K562 (cell line): ENCODE measurements around the gene RCOR2. TPM values are rescaled to one million over a fixed set of nuclear protein-coding genes. Genes with fewer than 3 reads are reported as not detected.

ENCODE experiments used
- FOXK2 ChIP-seq, 2 experiments: fragments of 450-650 bp; IDR thresholded peaks in 1 of 2; conservative IDR thresholded peaks in 1 of 2; 2 replicates each; pipeline ENCODE4 v1.6.1; 2016; ENCODE audit warnings: low read depth in 2 of 2, mild to moderate bottlenecking in 1 of 2
- HNRNPH1 ChIP-seq: fragments of 200-400 bp; formaldehyde crosslinking; optimal IDR thresholded peaks from 2 replicates; pipeline ENCODE3; 2017; ENCODE audit warnings: low read depth, mild to moderate bottlenecking, low read length, moderate library complexity
- MAFF ChIP-seq: IDR thresholded peaks from 2 replicates; pipeline ENCODE4 v1.6.1; 2012; ENCODE audit warnings: low read length, improper control_type of control experiment
- NFE2 ChIP-seq: IDR thresholded peaks from 2 replicates; pipeline ENCODE4 v1.6.1; 2014; ENCODE audit warnings: antibody characterized with exemption, low read depth
- PHB2 ChIP-seq: fragments of 450-650 bp; IDR thresholded peaks from 2 replicates; pipeline ENCODE4 v1.6.1; 2017; ENCODE audit warnings: low read depth
- SMARCE1 ChIP-seq: fragments of 450-650 bp; IDR thresholded peaks from 2 replicates; pipeline ENCODE4 v1.7.1; 2016; ENCODE audit warnings: mild to moderate bottlenecking
- ZBTB12 ChIP-seq: fragments of 250-450 bp; sonication (Bioruptor Pico); IDR thresholded peaks from 2 replicates; pipeline ENCODE4 v1.4.0; 2020
- ZNF24 ChIP-seq: fragments of 450-650 bp; IDR thresholded peaks from 2 replicates; pipeline ENCODE4 v1.6.1; 2016
- ZNF507 ChIP-seq: conservative IDR thresholded peaks from 2 replicates; pipeline ENCODE4 v1.6.1; 2017; ENCODE audit warnings: missing genetic modification characterization, missing compliant biosample characterization
- polyA plus RNA-seq, 8 experiments: library from polyadenylated mRNA; depleted of rRNA in 4 of 8; stranded (reverse) in 5 of 8; unstranded in 3 of 8; fragments of >200 nt; fragmentation: Nextera tagmentation in 2 of 8; fragmentation: Illumina TruSeq in 1 of 8; extraction: Ambion mirVana in 2 of 8; extraction: Trizol in 1 of 8; gene quantifications; 2 replicates each; pipeline versions ENCODE4 v1.2.1 to v1.2.3, GENCODE V29; 2011 to 2014; ENCODE audit warnings: inconsistent platforms in 1 of 8, missing spikeins in 1 of 8
- total RNA-seq, 7 experiments: library from RNA; depleted of rRNA in 6 of 7; stranded (reverse); fragments of >200 nt in 6 of 7; fragmentation: Illumina TruSeq in 2 of 7; extraction: Trizol in 2 of 7; gene quantifications; 2 replicates each; pipeline versions ENCODE4 v1.2.1 to v1.2.3, GENCODE V29; 2011 to 2021; ENCODE audit warnings: low replicate concordance in 1 of 7
- TF ChIP-seq, protein P1 (sequence below): IDR thresholded peaks from 2 replicates; pipeline ENCODE4 v1.6.1; 2011; ENCODE audit warnings: borderline replicate concordance, low read depth, mild to moderate bottlenecking, moderate library complexity, low read length; ENCODE audit not compliant: insufficient read depth, poor library complexity, severe bottlenecking
- TF ChIP-seq, protein P2 (sequence below), 2 experiments: fragments of 450-650 bp in 1 of 2; sonication (generic) in 1 of 2; formaldehyde crosslinking in 1 of 2; IDR thresholded peaks; 2 replicates each; pipeline versions ENCODE4 v1.7.1 to v1.9.0; 2016 to 2022; ENCODE audit warnings: inconsistent platforms in 1 of 2, mild to moderate bottlenecking in 1 of 2, missing genetic modification reagents in 1 of 2

Gene RCOR2
- total and polyA plus RNA-seq, 9 of the 15 experiments (the other 6 are each of a cell fraction or from before 2014, with no cell fraction given), result 0.04 to 6.5 (median 2.5) TPM; not detected in 1

DNA sequence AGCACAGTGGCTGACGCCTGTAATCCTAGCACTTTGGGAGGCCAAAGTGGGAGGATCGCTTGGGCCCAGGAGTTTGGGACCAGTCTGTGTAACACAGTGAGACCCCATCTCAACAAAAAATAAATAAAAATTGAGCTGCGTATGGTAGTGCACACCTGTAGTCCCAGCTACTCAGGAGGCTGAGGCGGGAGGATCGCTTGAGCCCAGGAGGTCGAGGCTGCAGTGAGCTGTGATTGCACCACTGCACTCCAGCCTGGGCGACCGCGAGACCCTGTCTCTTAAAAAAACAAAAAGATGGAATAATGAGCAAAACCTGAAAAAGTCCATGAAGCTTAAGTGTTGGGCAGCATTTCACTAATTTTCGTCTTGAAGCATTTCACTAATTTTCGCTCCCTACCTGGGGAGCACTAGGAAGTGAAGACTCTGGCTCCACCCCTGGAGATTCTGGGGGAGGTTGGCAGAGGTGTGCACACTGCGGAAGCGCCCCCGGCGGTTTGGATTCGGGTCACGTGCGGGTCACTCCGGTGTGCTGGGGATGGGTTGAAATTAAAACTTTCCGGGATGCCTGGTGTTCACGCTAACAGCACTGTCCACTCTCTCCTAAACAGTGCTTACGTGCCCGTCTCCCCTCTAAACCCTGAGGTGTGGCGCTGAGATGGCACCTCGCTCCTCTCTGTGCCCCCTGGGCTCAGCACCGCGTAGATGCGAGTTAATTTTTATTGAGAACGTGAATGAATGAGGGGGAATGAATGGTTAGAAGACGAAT is 20.9 kb upstream of the RCOR2 start (continued):
- TF ChIP-seq ZNF507 (no peak), FOXK2 (conservative IDR thresholded peaks at IDR 0.05 in 1 of 2, IDR thresholded peaks at IDR 0.05 in 1 of 2; ENCODE audit: low read depth in 2 of 2) (no peak), NFE2 (no peak), ZNF24 (no peak), PHB2 (no peak), SMARCE1 (peak; percentile 37; the same call in 1 of the 2 replicates), ZBTB12 (CRISPR knock-in tag) (no peak), MAFF (no peak), HNRNPH1 (no peak)
- TF ChIP-seq, protein P1, sequence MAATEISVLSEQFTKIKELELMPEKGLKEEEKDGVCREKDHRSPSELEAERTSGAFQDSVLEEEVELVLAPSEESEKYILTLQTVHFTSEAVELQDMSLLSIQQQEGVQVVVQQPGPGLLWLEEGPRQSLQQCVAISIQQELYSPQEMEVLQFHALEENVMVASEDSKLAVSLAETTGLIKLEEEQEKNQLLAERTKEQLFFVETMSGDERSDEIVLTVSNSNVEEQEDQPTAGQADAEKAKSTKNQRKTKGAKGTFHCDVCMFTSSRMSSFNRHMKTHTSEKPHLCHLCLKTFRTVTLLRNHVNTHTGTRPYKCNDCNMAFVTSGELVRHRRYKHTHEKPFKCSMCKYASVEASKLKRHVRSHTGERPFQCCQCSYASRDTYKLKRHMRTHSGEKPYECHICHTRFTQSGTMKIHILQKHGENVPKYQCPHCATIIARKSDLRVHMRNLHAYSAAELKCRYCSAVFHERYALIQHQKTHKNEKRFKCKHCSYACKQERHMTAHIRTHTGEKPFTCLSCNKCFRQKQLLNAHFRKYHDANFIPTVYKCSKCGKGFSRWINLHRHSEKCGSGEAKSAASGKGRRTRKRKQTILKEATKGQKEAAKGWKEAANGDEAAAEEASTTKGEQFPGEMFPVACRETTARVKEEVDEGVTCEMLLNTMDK, result no peak
- TF ChIP-seq, protein P2, sequence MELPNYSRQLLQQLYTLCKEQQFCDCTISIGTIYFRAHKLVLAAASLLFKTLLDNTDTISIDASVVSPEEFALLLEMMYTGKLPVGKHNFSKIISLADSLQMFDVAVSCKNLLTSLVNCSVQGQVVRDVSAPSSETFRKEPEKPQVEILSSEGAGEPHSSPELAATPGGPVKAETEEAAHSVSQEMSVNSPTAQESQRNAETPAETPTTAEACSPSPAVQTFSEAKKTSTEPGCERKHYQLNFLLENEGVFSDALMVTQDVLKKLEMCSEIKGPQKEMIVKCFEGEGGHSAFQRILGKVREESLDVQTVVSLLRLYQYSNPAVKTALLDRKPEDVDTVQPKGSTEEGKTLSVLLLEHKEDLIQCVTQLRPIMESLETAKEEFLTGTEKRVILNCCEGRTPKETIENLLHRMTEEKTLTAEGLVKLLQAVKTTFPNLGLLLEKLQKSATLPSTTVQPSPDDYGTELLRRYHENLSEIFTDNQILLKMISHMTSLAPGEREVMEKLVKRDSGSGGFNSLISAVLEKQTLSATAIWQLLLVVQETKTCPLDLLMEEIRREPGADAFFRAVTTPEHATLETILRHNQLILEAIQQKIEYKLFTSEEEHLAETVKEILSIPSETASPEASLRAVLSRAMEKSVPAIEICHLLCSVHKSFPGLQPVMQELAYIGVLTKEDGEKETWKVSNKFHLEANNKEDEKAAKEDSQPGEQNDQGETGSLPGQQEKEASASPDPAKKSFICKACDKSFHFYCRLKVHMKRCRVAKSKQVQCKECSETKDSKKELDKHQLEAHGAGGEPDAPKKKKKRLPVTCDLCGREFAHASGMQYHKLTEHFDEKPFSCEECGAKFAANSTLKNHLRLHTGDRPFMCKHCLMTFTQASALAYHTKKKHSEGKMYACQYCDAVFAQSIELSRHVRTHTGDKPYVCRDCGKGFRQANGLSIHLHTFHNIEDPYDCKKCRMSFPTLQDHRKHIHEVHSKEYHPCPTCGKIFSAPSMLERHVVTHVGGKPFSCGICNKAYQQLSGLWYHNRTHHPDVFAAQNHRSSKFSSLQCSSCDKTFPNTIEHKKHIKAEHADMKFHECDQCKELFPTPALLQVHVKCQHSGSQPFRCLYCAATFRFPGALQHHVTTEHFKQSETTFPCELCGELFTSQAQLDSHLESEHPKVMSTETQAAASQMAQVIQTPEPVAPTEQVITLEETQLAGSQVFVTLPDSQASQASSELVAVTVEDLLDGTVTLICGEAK (IDR thresholded peaks at IDR 0.05), result 0 out of 2 replicates have a peak, but pooled peaks have one; percentile 52
- TF ChIP-seq, protein P2 (CRISPR knock-in tag; IDR thresholded peaks at IDR 0.05), result no peak
